Measurements from ENCODE around the gene OR5AN1.
"Not testable (repeated sequence)": the region's sequence is repeated elsewhere in the genome, so short reads cannot be mapped to it uniquely, and the experiment has no call there.

Gene OR5AN1

GRCh38 chr11:59358595-59358994 is at the start of gene OR5AN1:
Gene OR5AN1, plus strand, starts transcription at chr11:59358895. Its CDS starts 5,564 bp downstream, at chr11:59364459.
- POLR2A ChIA-PET, result no interaction called here

GRCh38 chr11:59335001-59335400 is 23.7 kb upstream of the OR5AN1 start:
- ChIA-PET POLR2A (no interaction called here), CTCF (no interaction called here)
- TF ChIP-seq SP1 (IDR thresholded peaks at IDR 0.05) (no peak), BHLHE40 (IDR thresholded peaks at IDR 0.05; ENCODE audit: borderline replicate concordance) (no peak), SUZ12 (IDR thresholded peaks at IDR 0.05) (no peak)
- no peak for DNase-seq (ENCODE audit: extremely low spot score)

More at GRCh38 chr11:59358595-59358994, at the start of gene OR5AN1:
- no peak for DNase-seq (ENCODE audit: extremely low spot score)
- CTCF ChIA-PET, result no interaction called here
- TF ChIP-seq CTBP1 (IDR thresholded peaks at IDR 0.05; ENCODE audit: borderline replicate concordance) (no peak), TARDBP (IDR thresholded peaks at IDR 0.05) (no peak), LEF1 (IDR thresholded peaks at IDR 0.05; ENCODE audit: borderline replicate concordance) (no peak), PKNOX1 (IDR thresholded peaks at IDR 0.05) (no peak), ZNF384 (IDR thresholded peaks at IDR 0.05) (no peak), BHLHE40 (IDR thresholded peaks at IDR 0.05; ENCODE audit: borderline replicate concordance) (no peak), SUZ12 (IDR thresholded peaks at IDR 0.05) (no peak), FOXK2 (IDR thresholded peaks at IDR 0.05) (no peak), SP1 (IDR thresholded peaks at IDR 0.05) (no peak), FOXM1 (IDR thresholded peaks at IDR 0.05; ENCODE audit: borderline replicate concordance) (no peak), HDGF (IDR thresholded peaks at IDR 0.05; ENCODE audit: borderline replicate concordance) (no peak), NFRKB (IDR thresholded peaks at IDR 0.05) (no peak), L3MBTL2 (conservative IDR thresholded peaks at IDR 0.05) (no peak), FOXA1 (IDR thresholded peaks at IDR 0.05) (no peak)

GRCh38 chr11:59336176-59336575 is 22.5 kb upstream of the OR5AN1 start:
- DNase-seq (ENCODE audit: extremely low spot score), result no peak
- ChIA-PET POLR2A (no interaction called here), CTCF (no interaction called here)
- TF ChIP-seq FOXK2 (IDR thresholded peaks at IDR 0.05), result no peak
- no peak for TF ChIP-seq ARNT (IDR thresholded peaks at IDR 0.05)

GRCh38 chr11:59336931-59337330 is 21.8 kb upstream of the OR5AN1 start:
- ChIA-PET POLR2A (no interaction called here), CTCF (no interaction called here)
- DNase-seq (ENCODE audit: extremely low spot score), result no peak
- no peak for TF ChIP-seq TARDBP (IDR thresholded peaks at IDR 0.05)

- CTCF ChIA-PET; POLR2A ChIA-PET; DNase-seq (ENCODE audit: extremely low spot score): not testable (repeated sequence)
Observed at GRCh38 chr11:59349657-59350056, 9.0 kb upstream of the OR5AN1 start.

- POLR2A ChIA-PET, result no interaction called here
- CTCF ChIA-PET, result no interaction called here
- TF ChIP-seq CTBP1 (IDR thresholded peaks at IDR 0.05; ENCODE audit: borderline replicate concordance) (no peak), HDGF (IDR thresholded peaks at IDR 0.05; ENCODE audit: borderline replicate concordance) (no peak), FOXK2 (IDR thresholded peaks at IDR 0.05) (no peak), ZNF384 (IDR thresholded peaks at IDR 0.05) (no peak), FOXM1 (IDR thresholded peaks at IDR 0.05; ENCODE audit: borderline replicate concordance) (no peak), SUZ12 (IDR thresholded peaks at IDR 0.05) (no peak), NFRKB (IDR thresholded peaks at IDR 0.05) (no peak), ELF4 (IDR thresholded peaks at IDR 0.05) (no peak), L3MBTL2 (conservative IDR thresholded peaks at IDR 0.05) (no peak), SP1 (IDR thresholded peaks at IDR 0.05) (no peak), ARNT (IDR thresholded peaks at IDR 0.05) (no peak), FOXA1 (IDR thresholded peaks at IDR 0.05) (no peak)
- DNase-seq (ENCODE audit: extremely low spot score), result no peak
Observed at GRCh38 chr11:59355226-59355625, 3.5 kb upstream of the OR5AN1 start.

- POLR2A ChIA-PET, result no interaction called here
- CTCF ChIA-PET, result no interaction called here
- DNase-seq (ENCODE audit: extremely low spot score), result no peak
- TF ChIP-seq LEF1 (IDR thresholded peaks at IDR 0.05; ENCODE audit: borderline replicate concordance) (no peak), ELF4 (IDR thresholded peaks at IDR 0.05) (no peak), L3MBTL2 (conservative IDR thresholded peaks at IDR 0.05) (no peak), PKNOX1 (IDR thresholded peaks at IDR 0.05) (no peak), FOXA1 (IDR thresholded peaks at IDR 0.05) (no peak), HDGF (IDR thresholded peaks at IDR 0.05; ENCODE audit: borderline replicate concordance) (no peak), SP1 (IDR thresholded peaks at IDR 0.05) (no peak), ZNF384 (IDR thresholded peaks at IDR 0.05) (no peak), FOXK2 (IDR thresholded peaks at IDR 0.05) (no peak)
Observed at GRCh38 chr11:59356561-59356960, 2.1 kb upstream of the OR5AN1 start.

GRCh38 chr11:59358020-59358419 is 675 bp upstream of the OR5AN1 start:
- POLR2A ChIA-PET, result no interaction called here
- no peak for DNase-seq (ENCODE audit: extremely low spot score)
- CTCF ChIA-PET, result no interaction called here
- TF ChIP-seq NFRKB (IDR thresholded peaks at IDR 0.05) (no peak), ZNF384 (IDR thresholded peaks at IDR 0.05) (no peak), PKNOX1 (IDR thresholded peaks at IDR 0.05) (no peak), BHLHE40 (IDR thresholded peaks at IDR 0.05; ENCODE audit: borderline replicate concordance) (no peak), SP1 (IDR thresholded peaks at IDR 0.05) (no peak)
